ENCODE data around the gene FKBP2.
A peak's percentile ranks its signal among the peaks of the same experiment; 100 is the strongest.

The FKBP2 gene

DNA sequence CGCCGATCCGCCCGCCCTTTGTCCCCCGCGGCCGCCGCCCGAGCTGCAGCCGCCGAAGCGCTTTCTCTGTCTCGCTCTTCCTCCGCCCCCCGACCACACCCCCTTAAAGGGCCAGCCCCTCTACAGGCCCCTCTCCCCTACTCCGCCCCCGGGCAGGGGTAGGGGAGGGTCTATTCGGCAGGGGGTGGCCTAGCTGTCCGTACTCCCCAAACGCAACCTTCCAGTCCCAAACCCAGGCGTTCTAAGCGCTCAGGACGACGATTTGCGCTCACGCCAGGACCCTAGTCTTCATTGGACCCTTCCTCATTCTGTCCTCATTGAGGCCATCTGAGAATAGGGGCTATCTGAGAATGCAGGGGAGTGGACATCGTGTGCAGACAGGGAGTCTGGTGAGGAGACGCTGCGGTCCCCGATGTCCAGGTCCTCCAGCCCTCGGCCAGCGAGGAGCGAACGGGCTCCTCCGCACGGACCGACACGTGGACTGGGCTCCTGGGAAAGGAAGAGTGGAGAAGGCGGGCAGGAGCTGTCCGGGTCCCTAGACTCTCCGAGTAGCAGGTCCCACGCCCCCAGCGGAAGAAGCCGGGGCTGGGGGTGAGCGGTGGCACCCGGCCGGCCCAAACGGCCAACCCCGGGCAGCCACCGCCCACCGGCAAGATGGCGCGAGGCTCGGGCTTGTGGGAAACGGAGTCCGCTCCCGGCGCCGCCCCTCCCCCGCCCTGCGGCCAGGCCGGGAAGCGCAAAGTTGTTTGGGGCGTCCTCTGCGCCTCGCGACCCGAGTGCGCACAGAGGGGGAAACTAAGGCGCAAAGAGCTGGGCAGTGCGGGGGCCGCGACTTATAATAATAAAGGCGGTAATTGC is 6.2 kb downstream of the FKBP2 start, which contains the start of gene PPP1R14B:
TSS of gene PPP1R14B (minus strand) at position 73 of the 858 bp plus-strand sequence. CDS start 270 bp downstream, outside the sequence.
- H3K9me2 ChIP-seq (replicated peaks; ENCODE audit: low read depth, low read length), result no peaks in the 10 kb centered on the region
- peaks cover 46% of the 10 kb centered on the region for H3K4me1 ChIP-seq (ENCODE audit: insufficient read depth, low read length, poor library complexity, severe bottlenecking)
- H3K36me3 ChIP-seq (ENCODE audit: insufficient read depth, low read length), result peaks cover 11% of the 10 kb centered on the region; the same call in 1 of the 2 replicates
- H3K4me2 ChIP-seq (ENCODE audit: low read depth, low read length, poor library complexity, severe bottlenecking), result peak within 1 kb of the TSS; percentile 100
- peak within 1 kb of the TSS; percentile 96 for H3K4me3 ChIP-seq (ENCODE audit: low read length, poor library complexity, severe bottlenecking)
- no peaks in the 10 kb centered on the region for H3K9me3 ChIP-seq (ENCODE audit: insufficient read depth, low read depth, low read length)
- H3K9ac ChIP-seq (ENCODE audit: low read depth, low read length, poor library complexity, severe bottlenecking), result peak within 1 kb of the TSS; percentile 89
- peaks cover 45% of the 10 kb centered on the region for H3K79me2 ChIP-seq (ENCODE audit: insufficient read depth, low read length)
- peaks cover 27% of the 10 kb centered on the region for H4K20me1 ChIP-seq (ENCODE audit: insufficient read depth, low read length, poor library complexity, severe bottlenecking)
- peaks cover 3% of the 10 kb centered on the region; the same call in 1 of the 2 replicates for H3F3A ChIP-seq (ENCODE audit: low read depth)
- H2AFZ ChIP-seq (ENCODE audit: low read length), result peak within 1 kb of the TSS; percentile 94
- TF ChIP-seq EZH2phosphoT487 (IDR thresholded peaks at IDR 0.05; ENCODE audit: borderline replicate concordance), result no peak
- TF ChIP-seq, protein P1, sequence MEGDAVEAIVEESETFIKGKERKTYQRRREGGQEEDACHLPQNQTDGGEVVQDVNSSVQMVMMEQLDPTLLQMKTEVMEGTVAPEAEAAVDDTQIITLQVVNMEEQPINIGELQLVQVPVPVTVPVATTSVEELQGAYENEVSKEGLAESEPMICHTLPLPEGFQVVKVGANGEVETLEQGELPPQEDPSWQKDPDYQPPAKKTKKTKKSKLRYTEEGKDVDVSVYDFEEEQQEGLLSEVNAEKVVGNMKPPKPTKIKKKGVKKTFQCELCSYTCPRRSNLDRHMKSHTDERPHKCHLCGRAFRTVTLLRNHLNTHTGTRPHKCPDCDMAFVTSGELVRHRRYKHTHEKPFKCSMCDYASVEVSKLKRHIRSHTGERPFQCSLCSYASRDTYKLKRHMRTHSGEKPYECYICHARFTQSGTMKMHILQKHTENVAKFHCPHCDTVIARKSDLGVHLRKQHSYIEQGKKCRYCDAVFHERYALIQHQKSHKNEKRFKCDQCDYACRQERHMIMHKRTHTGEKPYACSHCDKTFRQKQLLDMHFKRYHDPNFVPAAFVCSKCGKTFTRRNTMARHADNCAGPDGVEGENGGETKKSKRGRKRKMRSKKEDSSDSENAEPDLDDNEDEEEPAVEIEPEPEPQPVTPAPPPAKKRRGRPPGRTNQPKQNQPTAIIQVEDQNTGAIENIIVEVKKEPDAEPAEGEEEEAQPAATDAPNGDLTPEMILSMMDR (conservative IDR thresholded peaks at IDR 0.05; ENCODE audit: low read length), result 0 out of 2 replicates have a peak, but pooled peaks have one; percentile 8
- no peaks in the 10 kb centered on the region for H3K27me3 ChIP-seq (ENCODE audit: insufficient read depth, low read length, poor library complexity, severe bottlenecking)

DNA sequence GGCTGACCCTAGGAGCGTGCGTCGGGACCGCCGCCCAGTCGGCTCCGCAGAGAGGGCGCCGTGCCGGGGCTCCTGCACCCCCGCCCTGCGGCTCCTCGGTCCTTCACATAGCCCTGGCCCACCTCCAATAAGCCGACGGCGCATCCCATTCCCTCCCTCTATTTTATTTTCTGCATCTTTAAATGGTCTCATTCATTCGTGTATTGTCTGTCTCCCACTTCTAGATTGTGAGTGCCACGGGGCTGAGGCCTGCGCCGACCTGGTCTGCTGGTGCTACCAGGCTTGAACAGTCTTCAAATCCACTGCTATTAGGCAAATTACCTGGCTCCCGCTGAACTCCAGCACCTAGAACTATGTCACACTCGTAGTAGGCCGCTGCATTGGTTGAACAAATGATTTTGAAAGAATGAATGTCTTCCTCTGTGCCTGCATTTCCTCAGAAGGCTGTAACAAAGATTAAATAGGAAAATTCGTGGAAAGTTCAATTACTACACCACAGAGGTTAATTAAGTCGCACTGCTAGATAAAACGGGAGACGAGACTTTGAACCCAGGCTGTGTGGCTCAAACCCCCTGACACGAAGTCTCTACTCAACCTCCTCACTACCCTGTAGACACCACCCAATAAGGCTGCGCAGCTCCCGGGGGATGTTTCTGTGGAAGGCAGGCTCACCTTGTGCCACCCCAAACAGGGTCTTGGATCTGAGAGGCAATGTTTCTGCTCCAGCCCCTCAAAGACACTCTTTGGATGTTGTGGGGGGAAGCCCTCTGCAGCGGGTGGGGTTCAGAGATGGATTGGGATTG is 7.0 kb downstream of the FKBP2 start:
- Histone ChIP-seq H3K36me3 (ENCODE audit: insufficient read depth, low read length) (peaks cover 11% of the 10 kb centered on the region; the same call in 1 of the 2 replicates), H3K9me2 (replicated peaks; ENCODE audit: low read depth, low read length) (no peaks in the 10 kb centered on the region), H3K79me2 (ENCODE audit: insufficient read depth, low read length) (peaks cover 39% of the 10 kb centered on the region), H3K4me3 (ENCODE audit: low read length, poor library complexity, severe bottlenecking) (peak overlapping the region; percentile 88), H2AFZ (ENCODE audit: low read length) (peak overlapping the region; percentile 94; the same call in 1 of the 2 replicates), H4K20me1 (ENCODE audit: insufficient read depth, low read length, poor library complexity, severe bottlenecking) (peaks cover 22% of the 10 kb centered on the region), H3F3A (ENCODE audit: low read depth) (peaks cover 3% of the 10 kb centered on the region; the same call in 1 of the 2 replicates), H3K27me3 (ENCODE audit: insufficient read depth, low read length, poor library complexity, severe bottlenecking) (no peaks in the 10 kb centered on the region), H3K4me2 (ENCODE audit: low read depth, low read length, poor library complexity, severe bottlenecking) (peak overlapping the region; percentile 100), H3K9ac (ENCODE audit: low read depth, low read length, poor library complexity, severe bottlenecking) (no peak overlapping the region), H3K4me1 (ENCODE audit: insufficient read depth, low read length, poor library complexity, severe bottlenecking) (peaks cover 38% of the 10 kb centered on the region), H3K9me3 (ENCODE audit: insufficient read depth, low read depth, low read length) (no peaks in the 10 kb centered on the region)
- TF ChIP-seq, protein P1 (conservative IDR thresholded peaks at IDR 0.05; ENCODE audit: low read length), result no peak
- TF ChIP-seq EZH2phosphoT487 (IDR thresholded peaks at IDR 0.05; ENCODE audit: borderline replicate concordance), result no peak

DNA sequence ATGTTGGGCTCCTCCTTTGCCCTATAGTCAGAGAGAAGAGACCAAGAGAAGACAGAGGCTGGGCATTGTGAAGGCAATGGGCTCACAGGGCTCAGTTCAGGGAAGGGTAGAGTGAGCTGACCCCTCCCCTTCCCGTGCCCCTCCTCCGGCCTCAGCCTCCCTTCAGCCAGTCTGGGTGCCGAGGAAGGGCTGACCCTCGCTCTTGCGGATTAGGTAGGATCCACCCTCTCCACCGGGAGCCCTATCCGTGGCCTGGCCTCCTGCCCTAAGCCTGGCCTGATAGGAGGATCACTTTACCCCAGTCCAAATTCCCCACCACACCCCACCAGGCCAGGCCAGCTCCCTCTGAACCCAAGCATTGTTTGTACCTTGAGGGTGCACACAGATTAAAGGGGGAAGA is 7.7 kb downstream of the FKBP2 start:
- Histone ChIP-seq H3K79me2 (ENCODE audit: insufficient read depth, low read length) (peaks cover 33% of the 10 kb centered on the region), H3K27me3 (ENCODE audit: insufficient read depth, low read length, poor library complexity, severe bottlenecking) (no peaks in the 10 kb centered on the region), H3K4me1 (ENCODE audit: insufficient read depth, low read length, poor library complexity, severe bottlenecking) (peaks cover 35% of the 10 kb centered on the region), H3K36me3 (ENCODE audit: insufficient read depth, low read length) (peaks cover 7% of the 10 kb centered on the region; the same call in 1 of the 2 replicates), H3F3A (ENCODE audit: low read depth) (peaks cover 3% of the 10 kb centered on the region; the same call in 1 of the 2 replicates), H3K9me2 (replicated peaks; ENCODE audit: low read depth, low read length) (no peaks in the 10 kb centered on the region), H4K20me1 (ENCODE audit: insufficient read depth, low read length, poor library complexity, severe bottlenecking) (peaks cover 18% of the 10 kb centered on the region), H2AFZ (ENCODE audit: low read length) (no peak overlapping the region), H3K4me2 (ENCODE audit: low read depth, low read length, poor library complexity, severe bottlenecking) (no peak overlapping the region), H3K9me3 (ENCODE audit: insufficient read depth, low read depth, low read length) (no peaks in the 10 kb centered on the region), H3K4me3 (ENCODE audit: low read length, poor library complexity, severe bottlenecking) (no peak overlapping the region), H3K9ac (ENCODE audit: low read depth, low read length, poor library complexity, severe bottlenecking) (no peak overlapping the region)
- no peak for TF ChIP-seq EZH2phosphoT487 (IDR thresholded peaks at IDR 0.05; ENCODE audit: borderline replicate concordance)
- TF ChIP-seq, protein P1 (conservative IDR thresholded peaks at IDR 0.05; ENCODE audit: low read length), result no peak
